Measurements from ENCODE around the gene WDR76.

DNA sequence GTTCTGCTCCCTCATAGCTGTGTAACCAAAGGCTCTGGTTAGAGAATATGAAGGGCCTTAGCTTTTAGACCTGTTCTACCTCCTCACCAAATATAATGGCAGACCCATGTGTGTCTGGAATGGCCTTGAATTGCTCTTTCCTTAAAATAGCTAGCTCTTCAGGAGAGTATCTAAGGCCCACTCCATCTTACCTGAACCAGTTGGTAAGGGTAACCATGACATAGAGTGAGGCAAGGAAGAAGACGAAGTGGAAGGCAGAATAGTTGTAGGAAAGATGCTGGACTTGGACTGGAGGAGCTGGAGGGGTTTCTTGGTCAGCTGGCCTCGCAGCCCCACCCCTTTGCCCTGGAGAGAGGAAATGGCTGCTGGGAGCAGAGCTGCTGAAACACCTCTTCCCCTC lies 31.6 kb upstream of the WDR76 start:
- TF ChIP-seq, protein P1, sequence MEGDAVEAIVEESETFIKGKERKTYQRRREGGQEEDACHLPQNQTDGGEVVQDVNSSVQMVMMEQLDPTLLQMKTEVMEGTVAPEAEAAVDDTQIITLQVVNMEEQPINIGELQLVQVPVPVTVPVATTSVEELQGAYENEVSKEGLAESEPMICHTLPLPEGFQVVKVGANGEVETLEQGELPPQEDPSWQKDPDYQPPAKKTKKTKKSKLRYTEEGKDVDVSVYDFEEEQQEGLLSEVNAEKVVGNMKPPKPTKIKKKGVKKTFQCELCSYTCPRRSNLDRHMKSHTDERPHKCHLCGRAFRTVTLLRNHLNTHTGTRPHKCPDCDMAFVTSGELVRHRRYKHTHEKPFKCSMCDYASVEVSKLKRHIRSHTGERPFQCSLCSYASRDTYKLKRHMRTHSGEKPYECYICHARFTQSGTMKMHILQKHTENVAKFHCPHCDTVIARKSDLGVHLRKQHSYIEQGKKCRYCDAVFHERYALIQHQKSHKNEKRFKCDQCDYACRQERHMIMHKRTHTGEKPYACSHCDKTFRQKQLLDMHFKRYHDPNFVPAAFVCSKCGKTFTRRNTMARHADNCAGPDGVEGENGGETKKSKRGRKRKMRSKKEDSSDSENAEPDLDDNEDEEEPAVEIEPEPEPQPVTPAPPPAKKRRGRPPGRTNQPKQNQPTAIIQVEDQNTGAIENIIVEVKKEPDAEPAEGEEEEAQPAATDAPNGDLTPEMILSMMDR (IDR thresholded peaks at IDR 0.05; ENCODE audit: insufficient read depth, low read depth, low read length) = no peak
- TF ChIP-seq EZH2 (IDR thresholded peaks at IDR 0.05; ENCODE audit: insufficient read depth, low read length) = no peak
